ENCODE results near the gene OR7G2. TPM values are rescaled to one million over a fixed set of nuclear protein-coding genes. Genes with fewer than 3 reads are reported as not detected.
A peak's percentile ranks its signal among the peaks of the same experiment; 100 is the strongest.
"Not testable (repeated sequence)": the region's sequence is repeated elsewhere in the genome, so short reads cannot be mapped to it uniquely, and the experiment has no call there.

The OR7G2 gene
- polyA plus RNA-seq, 12 donors: 0.07 to 0.11 TPM; not detected in 10

GRCh38 chr19:9075064-9075949 is 32.0 kb downstream of the OR7G2 start:
- DNase-seq: peak; percentile 68

- DNase-seq: no peak
Observed at GRCh38 chr19:9073806-9074205, 33.5 kb downstream of the OR7G2 start.

- not testable (repeated sequence) for DNase-seq
Observed at GRCh38 chr19:9071720-9072119, 35.6 kb downstream of the OR7G2 start.

- DNase-seq: no peak
Observed at GRCh38 chr19:9070066-9070465, 37.2 kb downstream of the OR7G2 start.

GRCh38 chr19:9065457-9066014 is 41.7 kb downstream of the OR7G2 start:
- no peak for DNase-seq

GRCh38 chr19:9061879-9062278 is 45.4 kb downstream of the OR7G2 start:
- DNase-seq: no peak

GRCh38 chr19:9060564-9061340 is 46.5 kb downstream of the OR7G2 start:
- no peak for DNase-seq

- DNase-seq: no peak
Observed at GRCh38 chr19:9058905-9059667, 48.2 kb downstream of the OR7G2 start.

- DNase-seq: no peak
Observed at GRCh38 chr19:9057505-9058258, 49.6 kb downstream of the OR7G2 start.

GRCh38 chr19:9056131-9056530 is 51.1 kb downstream of the OR7G2 start:
- not testable (repeated sequence) for DNase-seq

GRCh38 chr19:9054765-9055164 is 52.5 kb downstream of the OR7G2 start:
- no peak for DNase-seq

GRCh38 chr19:9054207-9054606 is 53.1 kb downstream of the OR7G2 start:
- DNase-seq: no peak

GRCh38 chr19:9053674-9054073 is 53.6 kb downstream of the OR7G2 start:
- DNase-seq: not testable (repeated sequence)

GRCh38 chr19:9052894-9053293 is 54.4 kb downstream of the OR7G2 start:
- no peak for DNase-seq

Other genes starting within 250 kb of the OR7G2 start
- under 1 TPM in 4 of 12 donors, not detected in 8; 0.03 to 0.97 (median 0.18) TPM for gene MUC16, start 97.1 kb downstream of the OR7G2 start, polyA plus RNA-seq (ENCODE audit: insufficient read length in 12 of 12)
- gene OR1M1, start 20.4 kb downstream of the OR7G2 start, polyA plus RNA-seq (ENCODE audit: insufficient read length in 12 of 12): under 1 TPM in 1 of 12 donors, not detected in 11; 0.07 TPM
- not detected for gene OR7G1, start 8.3 kb upstream of the OR7G2 start, polyA plus RNA-seq (ENCODE audit: insufficient read length in 12 of 12)
- not detected for gene OR7G3, start 19.5 kb upstream of the OR7G2 start, polyA plus RNA-seq (ENCODE audit: insufficient read length in 12 of 12)
- 10 to 100 TPM in 10 of 12 donors, 1 to 10 TPM in 1, not detected in 1; 6.9 to 23.7 (median 21.6) TPM for gene ZNF317, start 32.9 kb upstream of the OR7G2 start, polyA plus RNA-seq (ENCODE audit: insufficient read length in 12 of 12)
- 1 to 10 TPM in 1 of 12 donors, under 1 TPM in 7, not detected in 4; 0.05 to 1.3 (median 0.11) TPM for gene OR7D2, start 71.5 kb upstream of the OR7G2 start, polyA plus RNA-seq (ENCODE audit: insufficient read length in 12 of 12)
- gene OR7D4, start 112.1 kb upstream of the OR7G2 start, polyA plus RNA-seq (ENCODE audit: insufficient read length in 12 of 12): under 1 TPM in 2 of 12 donors, not detected in 10; 0.06 to 0.08 TPM
- not detected for gene OR7E24, start 143.5 kb upstream of the OR7G2 start, polyA plus RNA-seq (ENCODE audit: insufficient read length in 12 of 12)
- 1 to 10 TPM in 11 of 12 donors, not detected in 1; 2.6 to 4.2 (median 3.5) TPM for gene ZNF699, start 202.4 kb upstream of the OR7G2 start, polyA plus RNA-seq (ENCODE audit: insufficient read length in 12 of 12)
- gene ZNF559, start 216.7 kb upstream of the OR7G2 start, polyA plus RNA-seq (ENCODE audit: insufficient read length in 12 of 12): 10 to 100 TPM in 11 of 12 donors, not detected in 1; 22.1 to 42.9 (median 30.2) TPM